GM23248 (cell line): ENCODE data around the gene ATG7.

Experiments used
- EZH2 ChIP-seq: fragments of 200-600 bp; sonication (generic); IDR thresholded peaks from 2 replicates; pipeline ENCODE4 v1.6.1; 2018; ENCODE audit warnings: antibody characterized with exemption, mild to moderate bottlenecking; ENCODE audit not compliant: insufficient read depth, poor library complexity, severe bottlenecking
- EZH2phosphoT487 ChIP-seq: fragments of 200-600 bp; sonication (generic); IDR thresholded peaks from 2 replicates; pipeline ENCODE4 v1.6.1; 2018; ENCODE audit warnings: antibody characterized with exemption, moderate library complexity, mild to moderate bottlenecking, low read depth; ENCODE audit not compliant: insufficient read depth

DNA sequence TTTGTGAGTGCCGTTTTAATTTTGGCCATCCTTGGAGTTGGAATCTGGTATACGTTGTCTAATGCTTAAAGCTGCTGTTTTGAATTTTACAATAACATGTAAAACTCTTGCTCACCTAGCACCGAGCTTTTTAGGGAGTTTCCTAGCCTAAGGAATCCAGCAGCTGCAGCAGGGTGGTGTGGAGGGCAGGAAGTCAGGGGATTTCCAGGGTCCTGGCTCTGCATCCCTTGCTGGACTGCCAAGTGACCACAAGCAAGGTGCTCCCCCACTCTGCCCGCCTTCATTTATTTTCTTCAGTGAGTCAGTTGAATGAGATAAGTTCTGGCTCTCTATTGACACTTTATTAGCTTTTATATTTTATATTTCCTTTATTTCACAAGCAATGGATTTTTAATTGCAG, 113.7 kb downstream of the ATG7 start:
- no peak for TF ChIP-seq EZH2phosphoT487
- TF ChIP-seq EZH2: no peak
